Ovary (tissue), 3 donors: ENCODE results near the gene ADAMTS8.

Experiments used
- POLR2A ChIP-seq: fragments of 450-650 bp; IDR thresholded peaks from one replicate; pipeline ENCODE4 v1.6.1; 2017; ENCODE audit warnings: antibody characterized with exemption, mild to moderate bottlenecking, moderate library complexity
- TF ChIP-seq, protein P1 (sequence below), 3 donors: fragments of 450-650 bp in 2 of 3; fragments of 200-600 bp in 1 of 3; IDR thresholded peaks; one replicate each; pipeline versions ENCODE4 v1.5.1 to v1.8.0; 2016 to 2022; ENCODE audit warnings: antibody characterized with exemption in 3 of 3, mild to moderate bottlenecking in 1 of 3
- donor health status: DM: no; HTN: no; CAD: no.

DNA sequence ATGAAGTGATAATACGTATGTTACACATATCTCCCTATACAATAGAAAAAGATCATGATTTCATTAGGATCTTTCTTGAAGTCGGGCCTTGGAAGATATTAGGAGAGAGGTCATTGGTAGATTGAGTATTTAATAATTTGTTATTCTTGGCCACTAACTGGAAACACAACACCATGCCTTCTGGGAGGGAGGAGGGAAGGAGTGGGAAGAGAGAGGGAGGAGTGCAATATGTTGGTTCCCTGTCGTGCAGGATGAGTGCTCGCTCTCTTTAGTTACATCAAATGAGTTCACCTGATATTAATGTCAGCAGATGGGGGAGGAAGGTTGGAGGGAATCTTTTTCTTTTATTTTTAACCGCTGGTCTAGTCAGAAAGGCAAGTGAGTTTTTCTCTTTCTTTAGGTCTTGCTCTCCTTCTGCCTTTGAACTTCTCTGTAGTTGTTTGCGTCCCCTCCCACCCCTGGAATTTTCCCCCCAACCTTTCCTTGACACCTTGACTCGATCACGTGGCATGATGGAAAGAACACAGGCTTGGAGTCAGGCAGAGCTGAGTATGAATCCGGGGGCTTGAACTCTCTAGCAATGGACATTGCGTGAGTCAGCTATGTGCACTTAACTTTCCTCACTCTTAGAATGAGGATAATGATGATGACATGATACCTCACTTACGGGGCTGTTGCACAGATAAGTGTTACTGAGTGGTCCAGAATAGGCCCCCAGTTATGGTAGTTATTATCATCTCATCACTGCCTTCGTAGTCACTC, 26.3 kb upstream of the ADAMTS8 start:
- TF ChIP-seq, protein P1, sequence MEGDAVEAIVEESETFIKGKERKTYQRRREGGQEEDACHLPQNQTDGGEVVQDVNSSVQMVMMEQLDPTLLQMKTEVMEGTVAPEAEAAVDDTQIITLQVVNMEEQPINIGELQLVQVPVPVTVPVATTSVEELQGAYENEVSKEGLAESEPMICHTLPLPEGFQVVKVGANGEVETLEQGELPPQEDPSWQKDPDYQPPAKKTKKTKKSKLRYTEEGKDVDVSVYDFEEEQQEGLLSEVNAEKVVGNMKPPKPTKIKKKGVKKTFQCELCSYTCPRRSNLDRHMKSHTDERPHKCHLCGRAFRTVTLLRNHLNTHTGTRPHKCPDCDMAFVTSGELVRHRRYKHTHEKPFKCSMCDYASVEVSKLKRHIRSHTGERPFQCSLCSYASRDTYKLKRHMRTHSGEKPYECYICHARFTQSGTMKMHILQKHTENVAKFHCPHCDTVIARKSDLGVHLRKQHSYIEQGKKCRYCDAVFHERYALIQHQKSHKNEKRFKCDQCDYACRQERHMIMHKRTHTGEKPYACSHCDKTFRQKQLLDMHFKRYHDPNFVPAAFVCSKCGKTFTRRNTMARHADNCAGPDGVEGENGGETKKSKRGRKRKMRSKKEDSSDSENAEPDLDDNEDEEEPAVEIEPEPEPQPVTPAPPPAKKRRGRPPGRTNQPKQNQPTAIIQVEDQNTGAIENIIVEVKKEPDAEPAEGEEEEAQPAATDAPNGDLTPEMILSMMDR (IDR thresholded peaks at IDR 0.05): no peak
- TF ChIP-seq POLR2A: no peak
